ENCODE data around the gene NEK6. TPM values are rescaled to one million over a fixed set of nuclear protein-coding genes. Genes with fewer than 3 reads are reported as not detected.

Gene NEK6
- total RNA-seq, 1 experiment from 2014 or later = 42.5 TPM

GRCh38 chr9:124284940-124285441, 27.2 kb downstream of the NEK6 start:
- in situ Hi-C loops (cut with HindIII; ENCODE audit: low pct_unique_long_range_greater_than_20kb, low sequenced_read_pairs) = no loop called here
- DNase-seq (ENCODE audit: low read depth, low spot score) = peak; percentile 85

- in situ Hi-C loops (cut with HindIII; ENCODE audit: low pct_unique_long_range_greater_than_20kb, low sequenced_read_pairs) = no loop called here
- DNase-seq (ENCODE audit: low read depth, low spot score) = no peak
Observed at GRCh38 chr9:124285490-124285889, 27.7 kb downstream of the NEK6 start.

GRCh38 chr9:124285903-124286291, 28.1 kb downstream of the NEK6 start:
- in situ Hi-C loops (cut with HindIII; ENCODE audit: low pct_unique_long_range_greater_than_20kb, low sequenced_read_pairs) = no loop called here
- DNase-seq (ENCODE audit: low read depth, low spot score) = peak; percentile 94

- in situ Hi-C loops (cut with HindIII; ENCODE audit: low pct_unique_long_range_greater_than_20kb, low sequenced_read_pairs) = no loop called here
- no peak for DNase-seq (ENCODE audit: low read depth, low spot score)
Observed at GRCh38 chr9:124286292-124286931, 28.7 kb downstream of the NEK6 start.

- no peak for DNase-seq (ENCODE audit: low read depth, low spot score)
- in situ Hi-C loops (cut with HindIII; ENCODE audit: low pct_unique_long_range_greater_than_20kb, low sequenced_read_pairs) = no loop called here
Observed at GRCh38 chr9:124290053-124290591, 32.4 kb downstream of the NEK6 start.

GRCh38 chr9:124290743-124291554, 33.2 kb downstream of the NEK6 start:
- DNase-seq (ENCODE audit: low read depth, low spot score) = no peak
- in situ Hi-C loops (cut with HindIII; ENCODE audit: low pct_unique_long_range_greater_than_20kb, low sequenced_read_pairs) = no loop called here

- DNase-seq (ENCODE audit: low read depth, low spot score) = no peak
- in situ Hi-C loops (cut with HindIII; ENCODE audit: low pct_unique_long_range_greater_than_20kb, low sequenced_read_pairs) = no loop called here
Observed at GRCh38 chr9:124291801-124292396, 34.1 kb downstream of the NEK6 start.

GRCh38 chr9:124292696-124293593, 35.2 kb downstream of the NEK6 start:
- in situ Hi-C loops (cut with HindIII; ENCODE audit: low pct_unique_long_range_greater_than_20kb, low sequenced_read_pairs) = no loop called here
- DNase-seq (ENCODE audit: low read depth, low spot score) = no peak

GRCh38 chr9:124293718-124294506, 36.2 kb downstream of the NEK6 start:
- no peak for DNase-seq (ENCODE audit: low read depth, low spot score)
- in situ Hi-C loops (cut with HindIII; ENCODE audit: low pct_unique_long_range_greater_than_20kb, low sequenced_read_pairs) = no loop called here

GRCh38 chr9:124295159-124295794, 37.5 kb downstream of the NEK6 start:
- no peak for DNase-seq (ENCODE audit: low read depth, low spot score)
- in situ Hi-C loops (cut with HindIII; ENCODE audit: low pct_unique_long_range_greater_than_20kb, low sequenced_read_pairs) = no loop called here

GRCh38 chr9:124296094-124296493, 38.3 kb downstream of the NEK6 start:
- in situ Hi-C loops (cut with HindIII; ENCODE audit: low pct_unique_long_range_greater_than_20kb, low sequenced_read_pairs) = no loop called here
- no peak for DNase-seq (ENCODE audit: low read depth, low spot score)

- in situ Hi-C loops (cut with HindIII; ENCODE audit: low pct_unique_long_range_greater_than_20kb, low sequenced_read_pairs) = no loop called here
Observed at GRCh38 chr9:124296796-124297550, 39.2 kb downstream of the NEK6 start.

GRCh38 chr9:124297551-124297901, 39.8 kb downstream of the NEK6 start:
- DNase-seq (ENCODE audit: low read depth, low spot score) = peak; percentile 85
- in situ Hi-C loops (cut with HindIII; ENCODE audit: low pct_unique_long_range_greater_than_20kb, low sequenced_read_pairs) = no loop called here

More at GRCh38 chr9:124296796-124297550, 39.2 kb downstream of the NEK6 start:
- DNase-seq (ENCODE audit: low read depth, low spot score) = no peak

GRCh38 chr9:124297915-124298645, 40.3 kb downstream of the NEK6 start:
- no peak for DNase-seq (ENCODE audit: low read depth, low spot score)
- in situ Hi-C loops (cut with HindIII; ENCODE audit: low pct_unique_long_range_greater_than_20kb, low sequenced_read_pairs) = no loop called here

- DNase-seq (ENCODE audit: low read depth, low spot score) = no peak
- in situ Hi-C loops (cut with HindIII; ENCODE audit: low pct_unique_long_range_greater_than_20kb, low sequenced_read_pairs) = no loop called here
Observed at GRCh38 chr9:124298646-124299235, 41.0 kb downstream of the NEK6 start.

Measured in SK-MEL-5 (cell line).